SK-N-MC (cell line): ENCODE results near the gene TBX19.

ENCODE experiments used
- EZH2 ChIP-seq: fragments of 200-600 bp; sonication (generic); IDR thresholded peaks from one replicate; pipeline ENCODE4 v1.6.1; 2017; ENCODE audit warnings: antibody characterized with exemption
- POLR2AphosphoS5 ChIP-seq: IDR thresholded peaks from 2 replicates; pipeline ENCODE4 v1.6.1; 2012; ENCODE audit warnings: mild to moderate bottlenecking, low read depth, low read length, borderline replicate concordance

GRCh38 chr1:168312718-168313604, 32.3 kb downstream of the TBX19 start:
- no peak for TF ChIP-seq EZH2
- no peak for TF ChIP-seq POLR2AphosphoS5
